Activated CD8-positive, alpha-beta memory T cell treated with anti-CD3 and anti-CD28 coated beads, Interleukin-2, amount 50 U/mL, for 1 hour (primary cell): ENCODE results near the gene ZW10.

Experiments
- DNase-seq: peaks from one replicate; pipeline ENCODE4 v3.0.0-alpha.2; 2020; ENCODE audit errors: extremely low read depth

Gene ZW10

GRCh38 chr11:113697111-113697510, 76.4 kb downstream of the ZW10 start:
- no peak for DNase-seq

- DNase-seq, result no peak
Observed at GRCh38 chr11:113695207-113695606, 78.3 kb downstream of the ZW10 start.

DNA sequence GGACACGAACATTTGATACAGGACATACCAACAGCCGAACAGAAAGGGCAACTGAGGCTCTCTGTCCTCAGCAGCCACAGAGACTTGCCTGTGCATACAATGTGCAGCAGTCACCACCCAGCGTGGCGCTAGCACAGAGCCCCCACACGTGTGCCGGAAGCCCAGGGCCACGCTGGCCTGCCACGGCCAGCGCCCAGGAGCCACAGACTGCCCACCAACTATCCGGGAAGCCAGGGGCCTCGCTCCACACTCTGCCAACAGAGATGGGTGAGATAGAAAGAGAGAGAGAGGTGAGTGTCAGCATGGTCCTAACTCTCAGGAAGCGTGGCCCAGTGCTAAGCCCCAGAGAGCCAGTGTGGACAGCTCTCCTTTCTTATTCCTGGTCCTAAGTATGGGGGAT, 79.1 kb downstream of the ZW10 start:
- no peak for DNase-seq

DNA sequence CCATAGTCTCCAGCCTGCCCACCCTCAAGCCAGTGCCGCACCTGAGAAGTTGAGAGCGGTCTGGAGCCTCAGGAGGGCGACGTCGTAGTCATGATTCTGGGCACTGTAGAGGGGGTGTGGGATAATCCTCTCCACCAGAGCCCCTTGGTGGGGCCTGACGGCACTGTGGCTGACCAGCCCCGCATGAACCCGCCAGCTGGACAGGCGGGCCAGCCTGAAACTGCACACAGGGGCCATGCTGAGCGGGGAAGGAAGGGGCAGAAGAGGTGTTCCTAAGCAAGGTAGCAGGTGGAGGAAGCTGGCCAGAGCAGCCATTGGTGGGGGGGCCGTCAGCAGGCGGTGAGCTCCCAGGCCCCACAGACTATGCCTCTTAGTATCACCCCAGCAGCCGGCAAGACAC, 80.5 kb downstream of the ZW10 start:
- DNase-seq, result no peak

GRCh38 chr11:113690619-113691569, 82.6 kb downstream of the ZW10 start:
- no peak for DNase-seq

DNA sequence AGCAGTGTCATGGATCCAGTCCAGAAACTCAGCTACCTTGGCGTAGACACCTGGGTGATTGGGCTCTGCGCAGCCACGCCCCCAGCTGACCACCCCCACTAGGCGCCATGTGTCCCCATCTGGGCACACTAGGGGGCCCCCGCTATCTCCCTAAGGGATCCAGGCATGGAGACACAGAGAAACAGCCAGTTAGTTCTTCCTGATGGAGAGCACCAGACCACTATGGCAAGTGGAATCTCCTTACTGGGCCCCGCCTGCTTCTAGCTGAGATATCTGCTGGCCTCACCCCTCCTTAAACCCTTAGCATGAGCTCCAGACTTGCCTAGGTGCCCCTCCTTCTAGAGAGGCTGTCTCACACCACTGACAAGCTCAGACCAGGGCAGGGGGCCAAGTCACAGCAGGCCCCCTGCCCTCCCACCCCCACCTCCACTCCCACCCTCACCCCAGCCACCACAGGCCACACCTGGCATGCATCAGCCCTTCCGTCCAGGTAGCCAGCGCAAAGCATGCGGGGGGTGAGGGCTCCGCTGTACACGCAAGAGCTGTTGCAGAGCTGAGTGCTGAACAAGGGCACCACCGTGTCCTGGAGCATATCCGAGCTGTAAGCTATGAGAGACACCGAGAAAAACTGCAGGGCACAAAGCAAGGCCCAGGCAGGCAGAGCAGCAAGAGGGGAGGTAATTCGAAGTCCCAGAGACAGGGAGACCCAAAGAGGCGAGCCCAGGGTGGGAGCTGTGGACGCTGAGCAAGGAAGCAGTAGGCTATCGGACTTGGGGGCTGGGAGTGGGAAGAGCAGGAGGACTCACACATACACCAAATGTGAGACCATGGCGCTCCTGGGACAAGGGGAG, 83.5 kb downstream of the ZW10 start:
- no peak for DNase-seq

DNA sequence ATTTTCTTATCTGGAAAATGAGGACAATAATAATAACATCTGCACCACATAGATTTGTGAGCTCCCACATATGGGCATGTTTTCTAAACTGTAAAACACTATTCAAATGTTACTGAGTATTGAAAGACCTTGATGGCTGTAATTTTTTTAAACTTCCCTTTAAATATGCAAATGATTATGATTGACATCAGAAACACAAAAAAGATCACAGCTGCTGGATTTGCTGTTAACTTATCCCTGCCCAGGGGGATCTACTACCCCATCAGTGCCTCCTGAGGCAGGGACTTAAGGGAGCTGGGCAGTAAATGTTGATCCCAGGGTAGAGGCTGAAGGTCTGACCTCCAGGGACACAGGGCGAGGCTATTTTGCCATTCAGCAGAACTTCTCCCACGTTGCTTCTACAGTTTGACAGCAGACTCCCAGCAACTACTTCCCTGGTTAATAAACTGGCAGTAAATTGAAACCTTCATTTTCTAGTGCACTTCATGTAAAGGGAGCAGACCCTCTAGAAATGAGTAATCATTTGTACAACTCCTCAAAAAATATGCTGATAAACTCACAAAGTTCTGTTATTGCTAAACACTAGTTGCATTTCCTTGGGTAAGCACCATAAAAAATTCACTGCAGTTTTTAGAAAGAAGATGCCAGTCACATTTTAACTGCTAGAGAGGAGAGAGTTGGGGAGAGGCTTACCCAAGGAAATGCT, 87.7 kb downstream of the ZW10 start:
- DNase-seq, result no peak

- DNase-seq, result no peak
Observed at GRCh38 chr11:113684496-113684895, 89.0 kb downstream of the ZW10 start.

GRCh38 chr11:113683481-113684046, 89.9 kb downstream of the ZW10 start:
- no peak for DNase-seq
